ENCODE results near the gene PABPC1L.

PABPC1L gene

GRCh38 chr20:44901974-44902373, 7.9 kb upstream of the PABPC1L start:
- DNase-seq, result no peak

DNA sequence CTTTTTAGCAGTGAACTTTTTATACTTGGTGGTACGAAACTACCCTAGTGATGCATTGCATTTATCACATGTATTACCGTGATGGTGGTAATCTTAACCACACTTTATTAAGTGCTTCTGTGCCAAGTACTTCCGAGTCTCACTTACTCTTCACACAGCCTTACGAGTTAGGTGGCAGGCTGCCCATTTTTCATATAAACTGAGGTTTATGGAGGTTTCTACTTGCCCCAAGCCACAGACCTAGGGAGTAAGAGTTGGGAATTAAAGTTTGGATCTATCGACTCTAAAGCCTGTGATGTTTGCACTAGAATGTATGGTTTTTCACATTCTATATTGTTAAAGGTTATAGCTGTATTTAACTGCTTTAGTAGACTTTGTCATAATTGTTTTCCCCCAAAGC, 5.5 kb upstream of the PABPC1L start:
- DNase-seq, result no peak

DNA sequence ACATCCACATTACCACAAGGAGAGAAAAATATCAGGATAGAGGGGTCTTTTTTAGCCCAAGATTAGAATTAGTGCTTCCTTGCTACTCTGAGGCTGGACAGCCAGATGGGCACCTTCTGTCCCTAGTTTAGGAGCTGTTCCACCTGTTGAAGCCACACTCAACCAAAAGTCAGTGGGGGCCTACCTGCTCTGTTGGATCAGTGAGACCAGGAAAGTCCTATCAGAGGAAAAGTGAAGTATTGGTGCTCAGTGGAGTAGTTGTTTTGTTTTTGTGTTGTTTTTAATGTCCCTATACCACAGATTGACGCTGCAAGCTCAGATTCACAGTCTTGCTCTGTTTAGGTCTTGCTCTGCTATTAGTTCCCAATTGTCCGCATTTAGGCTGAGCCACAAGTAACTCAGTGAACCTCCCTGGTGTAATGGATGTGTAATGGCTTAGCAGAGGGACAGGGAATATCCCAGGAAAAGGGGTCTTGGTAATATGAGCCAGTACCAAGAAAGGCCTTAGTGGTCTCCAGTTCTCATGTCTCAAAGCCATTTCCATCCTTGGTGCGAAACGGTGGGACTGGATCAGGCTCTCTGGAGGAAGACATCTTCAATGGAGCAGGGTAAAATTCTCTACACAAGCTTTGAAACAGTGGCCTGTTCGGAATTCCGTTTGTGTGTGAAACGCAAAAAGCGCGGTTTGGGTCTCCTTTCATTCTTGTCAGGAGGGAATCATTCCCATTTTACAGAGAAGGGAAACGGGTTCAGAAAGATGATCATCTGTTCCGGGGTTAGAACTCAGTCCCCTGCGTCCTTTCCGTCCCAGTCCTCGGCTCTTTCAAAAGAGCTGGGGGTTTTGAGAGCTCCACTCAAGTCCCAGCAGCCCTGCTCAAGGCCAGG, 631 bp upstream of the PABPC1L start:
- DNase-seq, result peak; percentile 57 to 75

DNA sequence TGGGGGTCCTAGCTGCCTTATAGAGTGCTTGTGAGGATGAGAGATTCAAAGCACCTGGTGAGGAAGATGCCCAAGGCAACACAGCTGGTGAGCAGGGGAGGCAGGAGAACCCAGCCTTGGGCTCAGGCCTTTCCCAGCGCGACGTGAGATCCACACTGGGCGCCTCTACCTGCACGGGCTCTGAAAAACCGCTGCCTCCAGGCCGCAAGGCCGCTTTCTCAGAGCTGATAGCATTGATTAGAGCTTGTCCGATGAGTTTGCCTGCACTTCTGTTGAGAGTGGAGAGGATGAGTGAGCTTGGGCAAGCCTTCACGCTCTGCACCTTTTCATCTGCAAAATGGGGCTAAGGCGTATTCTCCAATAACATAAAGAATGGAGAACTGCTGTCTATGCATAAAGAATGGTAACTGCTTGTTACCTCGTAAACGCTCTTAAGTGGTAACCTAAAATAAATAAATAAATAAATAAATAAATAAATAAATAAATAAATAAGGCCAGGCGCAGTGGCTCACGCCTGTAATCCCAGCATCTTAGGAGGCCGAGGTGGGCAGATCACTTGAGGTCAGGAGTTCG, 916 bp downstream of the PABPC1L start:
- DNase-seq, result no peak

DNA sequence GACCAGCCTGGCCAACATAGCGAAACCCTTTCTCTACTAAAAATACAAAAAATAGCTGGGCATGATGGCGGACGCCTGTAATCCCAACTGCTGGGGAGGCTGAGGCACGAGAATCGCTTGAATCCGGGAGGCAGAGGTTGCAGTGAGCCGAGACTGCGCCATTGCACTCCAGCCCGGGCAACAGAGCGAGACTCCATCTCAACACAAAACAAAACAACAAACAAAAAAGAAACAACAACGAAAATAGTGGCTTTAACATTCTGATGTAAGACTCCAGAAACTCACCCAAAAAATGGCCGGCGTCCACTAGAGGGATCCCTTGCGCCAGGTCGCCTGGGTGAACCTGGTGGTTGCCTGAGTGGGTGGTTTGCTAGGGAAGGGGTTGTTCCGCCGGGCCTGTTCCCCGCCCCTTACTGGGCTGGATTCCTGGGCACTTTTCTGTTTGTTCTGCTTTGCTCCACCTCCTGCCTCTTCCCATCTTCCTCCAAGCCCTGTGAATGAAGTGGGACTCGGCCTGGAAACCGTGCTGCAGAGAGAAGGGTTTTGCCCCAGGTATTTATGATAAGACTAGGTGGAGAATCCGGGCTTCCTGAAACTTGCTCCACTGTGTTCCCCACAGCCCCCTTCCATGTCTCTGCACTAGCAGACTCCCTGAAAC, 1.5 kb downstream of the PABPC1L start:
- DNase-seq, result peak; percentile 55 to 56

DNA sequence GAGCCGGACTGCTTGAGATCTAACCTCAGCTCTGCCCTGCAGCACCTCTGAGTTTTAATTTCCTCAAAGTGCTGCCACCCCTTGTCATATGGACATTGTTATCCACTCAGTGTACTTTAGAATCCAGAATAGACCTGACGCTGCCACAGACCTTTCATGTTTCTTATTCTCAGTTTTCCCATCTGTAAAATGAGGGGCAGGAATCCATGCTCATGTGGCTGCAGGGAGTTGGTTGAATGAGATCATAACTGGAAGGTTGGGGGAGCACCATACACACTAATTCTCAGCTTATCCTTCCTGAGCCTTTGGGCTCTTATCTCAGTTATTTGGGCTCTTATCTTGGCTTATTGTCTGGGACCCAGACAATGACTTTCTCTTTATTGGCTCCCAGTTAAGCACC, 2.3 kb downstream of the PABPC1L start:
- no peak for DNase-seq

- no peak for DNase-seq
Measured at GRCh38 chr20:44914924-44915323, 5.1 kb downstream of the PABPC1L start.

DNA sequence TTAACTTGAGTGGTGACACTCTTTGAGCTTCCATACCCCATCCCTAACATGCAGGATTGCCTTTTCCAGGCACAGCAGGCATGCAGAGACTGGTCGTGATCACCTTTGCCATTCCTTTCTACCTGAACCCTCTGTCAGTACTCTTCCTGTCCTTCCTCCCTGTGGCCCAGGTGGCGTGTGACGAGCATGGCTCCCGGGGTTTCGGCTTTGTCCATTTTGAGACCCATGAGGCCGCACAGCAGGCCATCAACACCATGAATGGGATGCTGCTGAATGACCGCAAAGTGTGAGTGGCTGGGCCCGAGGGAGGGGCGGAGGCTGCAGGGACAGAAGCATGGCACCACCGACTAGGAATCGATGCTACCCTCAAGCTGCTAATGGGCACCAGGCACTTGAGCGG, 6.7 kb downstream of the PABPC1L start:
- no peak for DNase-seq

GRCh38 chr20:44917399-44917798, 7.5 kb downstream of the PABPC1L start:
- no peak for DNase-seq

DNA sequence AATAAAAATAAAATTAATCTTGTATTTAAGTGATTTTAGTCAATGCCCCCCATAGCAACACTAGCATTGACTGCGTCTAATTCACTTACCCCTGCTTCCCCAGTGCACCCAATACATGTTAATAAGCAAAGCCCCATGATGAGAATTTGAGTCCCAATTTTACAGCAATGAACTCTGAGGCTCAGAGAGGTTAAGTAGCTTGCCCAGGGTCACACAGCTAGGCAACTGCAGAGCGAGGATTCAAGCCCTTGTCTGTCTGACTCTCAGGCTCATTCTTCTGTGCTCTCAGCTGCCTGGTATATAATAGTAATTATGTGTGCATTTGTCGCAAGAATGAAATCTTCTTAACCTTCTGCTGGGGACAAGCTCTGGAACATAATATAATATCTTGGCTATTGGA, 8.5 kb downstream of the PABPC1L start:
- DNase-seq, result no peak

- DNase-seq, result no peak
Measured at GRCh38 chr20:44918761-44919160, 8.9 kb downstream of the PABPC1L start.

DNA sequence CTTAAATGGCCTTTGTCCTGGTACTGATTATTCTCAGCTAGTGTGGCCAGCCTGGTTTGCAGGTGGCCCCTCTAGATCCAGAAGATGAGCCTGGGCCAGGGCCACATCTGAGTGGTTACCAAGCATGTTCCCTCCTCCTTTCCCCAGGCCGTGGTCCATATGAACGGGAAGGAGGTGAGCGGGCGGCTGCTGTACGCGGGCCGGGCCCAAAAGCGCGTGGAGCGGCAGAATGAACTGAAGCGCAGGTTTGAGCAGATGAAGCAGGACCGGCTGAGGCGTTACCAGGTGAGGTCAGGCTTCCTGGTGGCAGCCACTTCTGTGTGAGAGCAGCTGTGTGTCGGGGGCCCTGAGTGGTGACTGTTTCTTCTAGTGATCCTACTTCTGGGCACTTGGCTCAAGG, 11.6 kb downstream of the PABPC1L start:
- no peak for DNase-seq

- no peak for DNase-seq
Measured at GRCh38 chr20:44924541-44924940, 14.7 kb downstream of the PABPC1L start.

DNA sequence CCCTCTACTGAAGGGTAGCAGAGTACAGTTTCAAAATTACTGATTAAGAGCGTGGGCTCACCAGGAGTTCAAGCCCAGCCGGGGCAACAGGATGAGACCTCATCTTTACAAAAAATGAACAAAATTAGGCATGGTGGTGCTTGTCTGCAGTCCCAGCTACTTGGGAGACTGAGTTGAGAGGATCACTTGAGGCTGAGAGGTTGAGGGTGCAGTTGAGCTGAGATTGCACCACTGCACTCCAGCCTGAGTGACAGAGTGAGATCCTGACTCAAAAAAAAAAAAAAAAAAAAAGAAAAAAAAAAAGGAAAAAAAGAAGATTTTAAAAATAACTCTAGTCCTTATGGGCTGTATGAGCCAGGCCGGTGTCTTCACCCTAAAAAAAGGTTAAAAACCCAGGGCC, 18.7 kb downstream of the PABPC1L start:
- DNase-seq, result no peak

GRCh38 chr20:44930517-44931168, 20.8 kb downstream of the PABPC1L start:
- no peak for DNase-seq

DNA sequence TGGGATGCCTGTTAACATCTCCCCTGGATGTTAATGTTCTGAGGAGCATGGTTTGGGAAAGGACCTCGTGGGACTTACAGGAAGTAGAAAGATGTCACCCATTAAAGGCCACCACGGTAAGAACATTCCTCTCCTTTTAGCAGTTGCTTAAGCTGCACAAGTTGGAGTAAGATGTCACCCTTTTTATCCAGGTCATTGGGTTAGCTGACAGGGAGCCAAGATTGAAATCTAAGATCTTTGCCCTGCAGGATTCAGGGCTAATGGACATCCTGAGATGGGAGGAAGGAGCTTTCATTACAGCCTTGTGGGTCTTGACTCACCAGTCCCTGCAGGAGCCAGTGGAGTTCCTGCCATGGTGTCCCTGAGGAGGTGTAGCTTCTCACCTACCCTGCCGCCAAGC, 22.1 kb downstream of the PABPC1L start:
- DNase-seq, result no peak

GRCh38 chr20:44932916-44933315, 23.1 kb downstream of the PABPC1L start:
- DNase-seq, result no peak

GRCh38 chr20:44936510-44936909, 26.6 kb downstream of the PABPC1L start:
- no peak for DNase-seq

DNA sequence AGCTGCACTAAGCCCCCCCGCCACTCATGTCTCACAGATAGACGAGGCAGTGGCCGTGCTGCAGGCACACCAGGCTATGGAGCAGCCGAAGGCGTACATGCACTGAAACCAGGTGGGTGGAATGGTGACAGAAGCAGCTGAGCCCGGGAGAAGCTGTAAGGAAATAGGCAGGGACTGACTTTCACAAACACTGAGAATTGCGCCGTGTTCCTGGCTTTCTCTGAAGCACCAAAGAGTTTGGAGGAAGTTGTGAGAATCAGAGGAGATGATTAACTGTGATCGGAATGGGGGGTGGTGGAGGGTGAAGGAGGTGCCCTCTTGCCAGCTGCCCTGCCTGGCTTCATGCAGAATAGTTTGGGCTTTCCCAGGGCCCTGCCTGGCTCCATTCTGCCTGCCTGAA, 28.8 kb downstream of the PABPC1L start:
- no peak for DNase-seq

DNA sequence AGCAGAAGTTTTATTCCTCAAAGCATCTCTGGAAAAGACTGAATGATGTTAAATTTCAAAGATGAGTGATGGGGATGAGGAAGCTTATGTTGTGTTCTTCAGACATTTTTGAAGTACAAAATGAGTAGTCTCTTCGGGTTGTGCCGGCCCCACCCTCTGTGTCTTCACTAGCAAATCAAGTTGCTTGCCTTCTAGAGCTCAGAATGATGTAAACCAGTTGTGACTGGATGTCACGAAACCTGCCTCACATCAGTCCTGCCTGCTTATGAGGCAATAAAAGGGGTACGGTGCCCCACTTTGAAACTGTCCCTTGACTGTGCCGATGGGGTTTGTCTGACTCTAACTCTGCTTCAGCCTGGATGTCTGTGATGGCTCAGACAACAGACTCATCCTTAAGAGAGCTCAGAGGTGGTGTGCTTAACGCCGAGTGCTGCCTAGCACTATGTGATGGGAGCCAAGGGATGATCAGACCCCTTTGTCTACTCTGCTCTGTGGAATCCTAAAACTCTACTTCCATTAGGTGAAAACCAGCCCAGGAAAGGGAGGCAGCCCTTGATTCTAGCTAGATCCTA, 31.3 kb downstream of the PABPC1L start:
- no peak for DNase-seq

DNA sequence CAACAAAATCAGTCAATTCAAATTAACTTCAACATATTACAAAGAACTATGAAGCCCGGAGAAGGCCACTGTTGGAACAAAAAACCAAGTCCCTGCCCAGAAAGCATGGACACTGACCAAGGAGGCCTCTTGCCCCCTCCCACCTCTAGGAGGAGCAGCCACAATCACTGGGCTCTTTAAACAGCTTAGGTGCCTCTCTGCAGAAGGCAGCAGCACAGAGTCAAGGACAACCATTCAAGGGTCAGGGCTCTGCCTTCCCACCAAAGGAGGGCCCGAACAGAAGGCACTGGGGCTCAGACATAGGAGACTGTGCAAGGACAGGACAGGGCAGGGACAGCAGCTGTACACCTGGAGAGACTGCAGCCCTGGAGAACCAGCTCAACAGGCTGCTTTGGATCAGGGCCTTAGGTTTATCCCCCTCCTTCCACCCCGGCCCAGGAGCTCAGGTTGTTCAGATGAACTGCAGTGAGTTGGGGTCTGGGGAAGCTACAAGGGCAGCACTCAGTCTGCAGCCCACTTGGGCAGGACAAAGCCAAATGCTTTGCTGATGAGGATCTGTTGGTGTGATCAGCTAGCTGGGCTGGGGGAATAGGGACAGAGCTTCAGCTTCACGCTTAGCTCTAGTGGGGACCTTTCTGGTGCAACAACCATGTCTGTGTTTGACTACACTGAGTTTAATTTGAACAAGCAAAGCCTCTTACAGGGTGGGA, 32.6 kb downstream of the PABPC1L start:
- DNase-seq, result no peak

DNA sequence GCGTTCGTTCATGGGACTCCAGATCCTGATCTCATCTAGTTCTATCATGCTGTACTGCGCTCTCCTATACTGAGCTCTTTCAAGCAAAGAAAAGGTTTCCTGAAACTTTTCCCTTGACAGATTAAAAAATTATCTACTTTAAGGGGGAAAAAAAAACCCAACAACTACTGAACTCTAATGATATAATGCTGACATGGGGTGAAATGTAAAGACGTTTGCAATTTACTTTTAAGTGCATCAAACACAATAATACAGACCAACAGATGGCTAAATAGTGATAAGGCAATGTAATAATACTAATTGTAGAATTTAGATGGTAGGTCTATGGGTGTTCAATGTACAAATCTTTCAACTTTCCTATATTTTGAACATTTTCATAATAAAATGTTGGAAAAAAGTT, 34.0 kb downstream of the PABPC1L start:
- DNase-seq, result no peak

DNA sequence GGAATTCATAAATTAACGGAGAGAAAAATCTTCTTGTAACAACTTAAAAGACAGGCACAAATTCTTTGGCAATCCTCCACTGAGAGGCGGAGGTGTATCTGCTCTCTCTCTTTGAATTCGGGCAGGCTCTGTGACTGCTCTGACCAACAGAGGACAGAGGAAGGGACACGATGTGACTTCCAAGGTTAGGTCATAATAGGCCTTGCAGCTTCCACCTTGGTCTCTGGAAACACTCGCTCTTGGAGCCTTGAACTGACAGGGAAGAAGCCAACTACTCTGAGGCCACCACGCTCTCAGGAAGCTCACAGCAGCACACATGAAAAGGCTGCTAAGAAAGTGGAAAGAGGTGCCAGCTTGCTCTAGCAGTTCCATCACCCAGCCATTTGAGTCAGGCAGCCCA, 35.4 kb downstream of the PABPC1L start:
- DNase-seq, result no peak
